HepG2 (cell line): ENCODE measurements around the gene PIAS1. TPM values are rescaled to one million over a fixed set of nuclear protein-coding genes. Genes with fewer than 3 reads are reported as not detected.
A peak's percentile ranks its signal among the peaks of the same experiment; 100 is the strongest.

Source experiments
- ATAC-seq: fragments of 200-7000 bp; cut with Tn5 transposase; 3 replicates; pipeline ENCODE4 v1.9.1; 2020; ENCODE audit warnings: mild to moderate bottlenecking, moderate library complexity
- BruUV-seq: library from RNA; stranded (reverse); fragments of 400-500 nt; replicated peaks from 2 replicates; lab custom pipeline; 2021; lab: Mats Ljungman, UMichigan
- CTCF ChIA-PET: fragments of 300-600 bp; formaldehyde crosslinking; extraction: SDS; loops from one replicate; lab custom pipeline; 2021; ENCODE audit warnings: low total read pairs, inconsistent platforms, low intra/inter-chr PET ratio; lab: Yijun Ruan, JAX
- POLR2A ChIA-PET: fragments of 350-600 bp; sonication (Branson Sonifier 250); formaldehyde crosslinking; loops from one replicate; lab custom pipeline; 2020; ENCODE audit warnings: antibody characterized with exemption, inconsistent platforms; lab: Yijun Ruan, JAX
- DNase-seq: peaks from one replicate; pipeline ENCODE4 v3.0.0-alpha.2; 2015; ENCODE audit warnings: low spot score
- FAIRE-seq: peaks from 3 replicates; lab custom pipeline; 2011; peaks lifted over from hg19 to GRCh38; lab: Jason Lieb, UNC
- H2AFZ ChIP-seq: one replicate; pipeline ENCODE4 v1.6.1; 2011; ENCODE audit warnings: low read length, inconsistent platforms
- H3K27ac ChIP-seq: fragments of 300-600 bp; 3 replicates; pipeline ENCODE4 v1.8.0; 2011; ENCODE audit warnings: mixed run types, mild to moderate bottlenecking, mixed read lengths, low read length, inconsistent platforms; ENCODE audit not compliant: insufficient read depth; ENCODE audit errors: extremely low read length
- H3K27me3 ChIP-seq, 2 experiments: fragments of 200-600 bp in 1 of 2; 2 replicates in 1 of 2; 3 replicates in 1 of 2; pipeline versions ENCODE4 v1.6.0 to v1.8.0; 2011; ENCODE audit warnings: low read length in 2 of 2, mild to moderate bottlenecking in 2 of 2, moderate library complexity in 2 of 2, inconsistent platforms in 1 of 2; ENCODE audit not compliant: insufficient read depth in 2 of 2, control insufficient read depth in 1 of 2
- H3K36me3 ChIP-seq, 2 experiments: fragments of 200-600 bp in 1 of 2; replicated peaks in 1 of 2; 2 replicates in 1 of 2; 3 replicates in 1 of 2; pipeline versions ENCODE4 v1.5.1 to v1.8.0; 2011; ENCODE audit warnings: low read length in 2 of 2, inconsistent platforms in 1 of 2; ENCODE audit not compliant: insufficient read depth in 2 of 2, control insufficient read depth in 1 of 2
- H3K4me1 ChIP-seq: 2 replicates; pipeline ENCODE4 v1.5.1; 2012; ENCODE audit warnings: low read length, inconsistent platforms; ENCODE audit not compliant: insufficient read depth
- H3K4me2 ChIP-seq: 2 replicates; pipeline ENCODE4 v1.6.0; 2011; ENCODE audit warnings: low read depth, low read length, inconsistent platforms
- H3K4me3 ChIP-seq, 3 experiments: fragments of 200-600 bp in 1 of 3; sonication (generic), shearing (Covaris generic) in 1 of 3; replicated peaks in 1 of 3; 2 replicates each; pipeline ENCODE4 v1.5.1; 2011 to 2016; ENCODE audit warnings: low read length in 3 of 3, inconsistent platforms in 2 of 3, low read depth in 2 of 3, mild to moderate bottlenecking in 2 of 3, control low read depth in 1 of 3, mixed read lengths in 1 of 3; ENCODE audit not compliant: insufficient read depth in 1 of 3
- H3K79me2 ChIP-seq: one replicate; pipeline ENCODE4 v1.6.1; 2011; ENCODE audit warnings: low read length, inconsistent platforms; ENCODE audit not compliant: insufficient read depth
- H3K9ac ChIP-seq: 2 replicates; pipeline ENCODE4 v1.6.0; 2011; ENCODE audit warnings: mild to moderate bottlenecking, low read depth, low read length, inconsistent platforms; ENCODE audit not compliant: insufficient read depth
- H3K9me3 ChIP-seq: 2 replicates; pipeline ENCODE4 v1.5.1; 2012; ENCODE audit warnings: mild to moderate bottlenecking, low read length
- H4K20me1 ChIP-seq: 2 replicates; pipeline ENCODE4 v1.6.0; 2011; ENCODE audit warnings: inconsistent platforms, mild to moderate bottlenecking, low read length, moderate library complexity; ENCODE audit not compliant: insufficient read depth
- WGBS: methylation state at CpG from one replicate; pipeline ENCODE4 v1.1.6; 2017; ENCODE audit warnings: low lambda C conversion rate; 5-methylcytosine and 5-hydroxymethylcytosine counted together
- in situ Hi-C: cut with HindIII; loops from 2 replicates; pipeline ENCODE4 v1.10.0; 2017; ENCODE audit warnings: low pct_unique_long_range_greater_than_20kb; ENCODE audit not compliant: extremely low pct_ligation_motif_present
- intact Hi-C: fragments of 100-400 bp; cut with micrococcal nuclease; formaldehyde crosslinking; loops from one replicate; pipeline ENCODE4 v1.10.0; 2022; ENCODE audit not compliant: unreplicated experiment
- polyA plus RNA-seq, 8 experiments: library from polyadenylated mRNA; depleted of rRNA in 3 of 8; stranded (reverse) in 7 of 8; unstranded in 1 of 8; fragments of >200 nt; fragmentation: Illumina TruSeq in 4 of 8; extraction: Trizol in 4 of 8; gene quantifications; 2 replicates each; pipeline versions ENCODE4 v1.2.1 to v1.2.3, GENCODE V29; 2011 to 2016; ENCODE audit warnings: low read depth in 4 of 8, missing spikeins in 1 of 8, mixed read lengths in 1 of 8; ENCODE audit not compliant: insufficient read depth in 1 of 8
- total RNA-seq, 5 experiments: library from RNA; depleted of rRNA; stranded (reverse); fragments of >200 nt; fragmentation: Illumina TruSeq; extraction: Trizol; gene quantifications; 2 replicates each; pipeline ENCODE4 v1.2.3, GENCODE V29; 2016; ENCODE audit warnings: low read depth in 1 of 5
- TF ChIP-seq, protein P1 (sequence below), 2 experiments: fragments of 450-650 bp in 1 of 2; sonication (generic) in 1 of 2; formaldehyde crosslinking in 1 of 2; IDR thresholded peaks; 2 replicates each; pipeline versions ENCODE4 v1.6.1 to v1.8.0; 2016 to 2022; ENCODE audit warnings: antibody characterized with exemption in 1 of 2, mild to moderate bottlenecking in 1 of 2, missing genetic modification reagents in 1 of 2
- TF ChIP-seq, protein P2 (sequence below): sonication (generic); formaldehyde crosslinking; IDR thresholded peaks from 2 replicates; pipeline ENCODE4 v1.5.0; 2020; ENCODE audit warnings: mild to moderate bottlenecking, missing genetic modification reagents

PIAS1 gene
- total and polyA plus RNA-seq, 2 of the 13 experiments (the other 11 are each of a cell fraction or from before 2014, with no cell fraction given): 20.7 to 33.7 TPM

DNA sequence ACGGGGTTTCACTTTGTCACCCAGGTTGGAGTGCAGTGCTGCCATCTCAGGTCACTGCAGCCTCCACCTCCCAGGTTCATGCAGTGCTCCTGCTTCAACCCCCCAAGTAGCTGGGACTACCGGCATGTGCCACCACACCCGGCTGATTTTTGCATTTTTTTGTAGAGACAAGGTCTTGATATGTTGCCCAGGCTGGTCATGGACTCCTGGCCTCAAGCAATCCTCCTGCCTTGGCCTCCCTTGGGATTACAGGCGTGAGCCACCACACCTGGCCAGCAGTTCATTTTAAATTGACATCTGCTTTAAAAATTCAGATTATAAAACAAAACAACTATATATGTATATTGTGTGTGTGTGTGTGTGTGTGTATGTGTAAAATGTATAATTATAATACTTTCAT lies 112.7 kb downstream of the PIAS1 start:
- in situ Hi-C loops: no loop called here

More for the DNA sequence above, 112.7 kb downstream of the PIAS1 start:
- no peaks in the 10 kb centered on the region for H4K20me1 ChIP-seq
- FAIRE-seq: no peak
- intact Hi-C loops: no loop called here
- H3K9me3 ChIP-seq: no peaks in the 10 kb centered on the region
- TF ChIP-seq, protein P1, sequence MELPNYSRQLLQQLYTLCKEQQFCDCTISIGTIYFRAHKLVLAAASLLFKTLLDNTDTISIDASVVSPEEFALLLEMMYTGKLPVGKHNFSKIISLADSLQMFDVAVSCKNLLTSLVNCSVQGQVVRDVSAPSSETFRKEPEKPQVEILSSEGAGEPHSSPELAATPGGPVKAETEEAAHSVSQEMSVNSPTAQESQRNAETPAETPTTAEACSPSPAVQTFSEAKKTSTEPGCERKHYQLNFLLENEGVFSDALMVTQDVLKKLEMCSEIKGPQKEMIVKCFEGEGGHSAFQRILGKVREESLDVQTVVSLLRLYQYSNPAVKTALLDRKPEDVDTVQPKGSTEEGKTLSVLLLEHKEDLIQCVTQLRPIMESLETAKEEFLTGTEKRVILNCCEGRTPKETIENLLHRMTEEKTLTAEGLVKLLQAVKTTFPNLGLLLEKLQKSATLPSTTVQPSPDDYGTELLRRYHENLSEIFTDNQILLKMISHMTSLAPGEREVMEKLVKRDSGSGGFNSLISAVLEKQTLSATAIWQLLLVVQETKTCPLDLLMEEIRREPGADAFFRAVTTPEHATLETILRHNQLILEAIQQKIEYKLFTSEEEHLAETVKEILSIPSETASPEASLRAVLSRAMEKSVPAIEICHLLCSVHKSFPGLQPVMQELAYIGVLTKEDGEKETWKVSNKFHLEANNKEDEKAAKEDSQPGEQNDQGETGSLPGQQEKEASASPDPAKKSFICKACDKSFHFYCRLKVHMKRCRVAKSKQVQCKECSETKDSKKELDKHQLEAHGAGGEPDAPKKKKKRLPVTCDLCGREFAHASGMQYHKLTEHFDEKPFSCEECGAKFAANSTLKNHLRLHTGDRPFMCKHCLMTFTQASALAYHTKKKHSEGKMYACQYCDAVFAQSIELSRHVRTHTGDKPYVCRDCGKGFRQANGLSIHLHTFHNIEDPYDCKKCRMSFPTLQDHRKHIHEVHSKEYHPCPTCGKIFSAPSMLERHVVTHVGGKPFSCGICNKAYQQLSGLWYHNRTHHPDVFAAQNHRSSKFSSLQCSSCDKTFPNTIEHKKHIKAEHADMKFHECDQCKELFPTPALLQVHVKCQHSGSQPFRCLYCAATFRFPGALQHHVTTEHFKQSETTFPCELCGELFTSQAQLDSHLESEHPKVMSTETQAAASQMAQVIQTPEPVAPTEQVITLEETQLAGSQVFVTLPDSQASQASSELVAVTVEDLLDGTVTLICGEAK (IDR thresholded peaks at IDR 0.05): no peak
- TF ChIP-seq, protein P1 (CRISPR knock-in tag; IDR thresholded peaks at IDR 0.05): no peak
- TF ChIP-seq, protein P2, sequence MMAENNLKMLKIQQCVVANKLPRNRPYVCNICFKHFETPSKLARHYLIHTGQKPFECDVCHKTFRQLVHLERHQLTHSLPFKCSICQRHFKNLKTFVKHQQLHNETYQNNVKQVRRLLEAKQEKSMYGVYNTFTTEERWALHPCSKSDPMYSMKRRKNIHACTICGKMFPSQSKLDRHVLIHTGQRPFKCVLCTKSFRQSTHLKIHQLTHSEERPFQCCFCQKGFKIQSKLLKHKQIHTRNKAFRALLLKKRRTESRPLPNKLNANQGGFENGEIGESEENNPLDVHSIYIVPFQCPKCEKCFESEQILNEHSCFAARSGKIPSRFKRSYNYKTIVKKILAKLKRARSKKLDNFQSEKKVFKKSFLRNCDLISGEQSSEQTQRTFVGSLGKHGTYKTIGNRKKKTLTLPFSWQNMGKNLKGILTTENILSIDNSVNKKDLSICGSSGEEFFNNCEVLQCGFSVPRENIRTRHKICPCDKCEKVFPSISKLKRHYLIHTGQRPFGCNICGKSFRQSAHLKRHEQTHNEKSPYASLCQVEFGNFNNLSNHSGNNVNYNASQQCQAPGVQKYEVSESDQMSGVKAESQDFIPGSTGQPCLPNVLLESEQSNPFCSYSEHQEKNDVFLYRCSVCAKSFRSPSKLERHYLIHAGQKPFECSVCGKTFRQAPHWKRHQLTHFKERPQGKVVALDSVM (CRISPR knock-in tag): peak; percentile 65; the same call in 1 of the 2 replicates
- TF ChIP-seq, all 625 proteins: peak for 1
- ATAC-seq (no peak), DNase-seq (no peak)
- WGBS: 91% methylated on average over 4 of the region's 4 CpGs
- H3K79me2 ChIP-seq: no peaks in the 10 kb centered on the region
- no peak overlapping the region for H3K9ac ChIP-seq
- H3K27ac ChIP-seq: no peak overlapping the region
- peaks cover 5 to 18% of the 10 kb centered on the region in 2 experiments; a peak in 3 of 5 replicates for H3K36me3 ChIP-seq
- POLR2A ChIA-PET: no interaction called here
- no peak overlapping the region for H2AFZ ChIP-seq
- CTCF ChIA-PET: no interaction called here
- no peaks in the 10 kb centered on the region for H3K4me1 ChIP-seq
- no peak overlapping the region for H3K4me2 ChIP-seq
- H3K27me3 ChIP-seq: no peaks in the 10 kb centered on the region; a peak in 1 of 5 replicates
- H3K4me3 ChIP-seq: no peak overlapping the region
- BruUV-seq: no TSS peak
